GM18505 (cell line): ENCODE data around the gene TVP23A.
"Not testable (repeated sequence)": the region's sequence is repeated elsewhere in the genome, so short reads cannot be mapped to it uniquely, and the experiment has no call there.

Source experiments
- ATAC-seq: cut with Tn5 transposase; IDR thresholded peaks from one replicate; pipeline ENCODE4 v1.9.1; 2021; ENCODE audit not compliant: unreplicated experiment
- POLR2A ChIP-seq: IDR thresholded peaks from 4 replicates; pipeline ENCODE4 v1.6.1; 2011; ENCODE audit warnings: borderline replicate concordance; ENCODE audit not compliant: insufficient read depth, insufficient read length; ENCODE audit errors: extremely low read depth

TVP23A gene

GRCh38 chr16:10806698-10807097 lies 11.9 kb downstream of the TVP23A start:
- TF ChIP-seq POLR2A = no peak
- ATAC-seq = no peak

GRCh38 chr16:10805334-10805733 lies 13.3 kb downstream of the TVP23A start:
- no peak for ATAC-seq

GRCh38 chr16:10799736-10800135 lies 18.9 kb downstream of the TVP23A start:
- no peak for TF ChIP-seq POLR2A
- no peak for ATAC-seq

More at GRCh38 chr16:10805334-10805733, 13.3 kb downstream of the TVP23A start:
- TF ChIP-seq POLR2A = no peak

DNA sequence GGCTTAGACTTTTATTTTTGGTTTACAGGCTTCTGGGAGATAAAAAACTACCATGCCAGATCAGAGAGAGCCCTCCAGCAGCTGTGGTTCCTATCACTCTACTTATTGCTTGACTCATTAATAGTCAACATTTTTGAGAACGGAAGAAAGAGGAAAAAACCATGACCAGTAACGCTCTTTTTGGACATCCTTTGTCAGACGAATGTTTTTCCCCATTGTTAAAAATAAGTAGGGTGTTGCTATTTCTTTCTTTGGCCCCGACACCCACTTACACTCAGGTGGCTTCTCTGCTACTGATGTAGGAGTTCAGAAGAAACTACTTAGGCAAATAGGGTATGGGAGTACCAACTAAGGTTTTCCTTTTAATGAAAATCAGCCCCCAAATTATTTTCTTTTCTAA lies 27.5 kb downstream of the TVP23A start:
- ATAC-seq = no peak
- TF ChIP-seq POLR2A = no peak

DNA sequence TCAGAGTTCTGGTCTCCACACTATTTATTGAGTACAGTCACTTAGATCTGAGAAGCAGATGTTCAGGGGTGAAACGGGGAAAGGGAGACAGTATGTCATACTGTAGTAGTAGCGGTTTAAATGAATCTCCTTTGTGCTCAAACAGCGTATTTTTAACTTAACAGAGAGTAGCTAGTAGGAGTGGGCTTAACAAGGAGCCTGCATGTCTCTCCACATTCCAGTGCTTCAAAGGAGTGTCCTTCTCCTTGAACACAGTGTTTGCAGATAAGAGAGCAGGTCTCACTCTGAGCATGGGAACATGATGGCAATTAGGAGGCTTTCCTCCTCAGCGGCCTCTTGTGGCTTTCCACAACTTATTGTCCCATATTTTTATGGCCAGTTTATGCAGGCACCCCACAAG lies 30.0 kb downstream of the TVP23A start:
- not testable (repeated sequence) for ATAC-seq

DNA sequence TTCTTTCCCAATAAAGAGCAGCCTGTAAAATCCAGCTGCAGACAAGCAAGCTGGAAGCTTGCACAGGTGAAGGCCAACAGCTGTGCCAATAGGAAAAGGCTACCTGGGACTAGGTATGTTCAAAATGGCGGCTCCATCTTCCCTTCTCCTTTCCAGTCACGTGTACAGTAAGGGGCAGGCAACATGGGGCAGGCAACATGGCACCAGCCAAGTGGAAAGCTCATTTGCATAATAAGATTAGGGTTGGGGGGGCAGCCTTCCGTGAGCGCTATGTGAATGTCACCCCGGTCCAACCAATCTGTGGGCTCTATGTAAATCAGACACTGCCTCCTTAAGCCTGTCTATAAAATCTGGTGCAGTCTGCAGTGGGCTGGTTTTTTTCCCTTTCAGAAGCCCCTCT lies 31.3 kb downstream of the TVP23A start:
- no peak for ATAC-seq
- no peak for TF ChIP-seq POLR2A

- TF ChIP-seq POLR2A = no peak
- no peak for ATAC-seq
These were observed 36.0 kb downstream of the TVP23A start for GRCh38 chr16:10782628-10783027.

DNA sequence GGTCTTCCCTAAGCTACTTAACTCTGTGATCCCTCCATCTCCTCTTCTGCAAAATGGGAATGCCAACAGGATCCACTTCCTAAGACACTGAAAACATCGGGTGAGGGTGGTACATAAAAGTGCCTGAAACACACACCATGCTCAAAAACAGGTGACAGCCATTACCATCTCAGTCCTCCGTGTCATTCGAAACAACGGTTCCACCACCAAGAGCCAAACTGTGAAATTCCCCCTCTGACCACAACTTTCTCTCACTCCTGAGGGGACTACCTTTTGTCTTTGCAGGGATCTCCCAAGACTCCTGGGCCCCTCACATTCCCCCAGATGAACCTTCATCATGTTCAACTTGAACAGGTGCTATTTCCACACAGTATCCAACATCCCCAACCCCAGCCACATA lies 38.0 kb downstream of the TVP23A start:
- TF ChIP-seq POLR2A = no peak
- ATAC-seq = no peak

DNA sequence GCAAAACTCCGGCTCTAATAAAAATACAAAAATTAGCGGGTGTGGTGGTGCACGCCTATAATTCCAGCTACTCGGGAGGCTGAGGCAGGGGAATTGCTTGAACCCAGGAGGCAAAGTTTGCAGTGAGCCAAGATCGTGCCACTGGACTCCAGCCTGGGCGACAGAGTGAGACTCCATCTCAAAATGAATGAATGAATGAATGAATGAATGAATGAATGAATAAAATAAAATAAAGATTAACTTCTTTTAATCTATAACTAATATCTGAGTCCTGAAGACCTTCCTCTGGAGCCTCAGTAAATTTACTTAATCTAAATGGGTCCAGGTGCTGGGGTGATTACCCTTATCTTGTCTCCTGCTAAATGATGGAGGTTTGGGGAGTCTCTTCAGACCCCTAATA lies 38.7 kb downstream of the TVP23A start:
- not testable (repeated sequence) for ATAC-seq

GRCh38 chr16:10777356-10777755 lies 41.2 kb downstream of the TVP23A start:
- TF ChIP-seq POLR2A = no peak
- no peak for ATAC-seq

GRCh38 chr16:10776923-10777322 lies 41.7 kb downstream of the TVP23A start:
- ATAC-seq = not testable (repeated sequence)

DNA sequence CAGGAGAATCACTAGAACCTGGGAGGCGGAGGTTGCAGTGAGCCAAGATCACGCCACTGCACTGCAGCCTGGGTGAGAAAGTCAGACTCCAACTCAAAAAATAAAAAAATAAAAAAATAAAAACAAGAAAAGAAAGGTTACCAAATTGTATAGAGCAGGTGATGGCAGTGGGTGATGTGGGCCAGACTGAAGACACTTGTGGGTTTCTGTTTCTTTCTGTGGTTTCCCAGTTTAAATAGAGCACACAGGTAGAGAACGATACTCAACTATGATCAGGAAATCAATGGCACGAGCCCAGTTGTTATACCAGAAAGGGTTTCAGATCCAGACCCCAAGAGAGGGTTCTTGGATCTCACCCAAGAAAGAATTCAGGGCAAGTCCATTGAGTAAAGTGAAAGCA lies 42.3 kb downstream of the TVP23A start:
- ATAC-seq = peak; percentile 78
- TF ChIP-seq POLR2A = no peak

DNA sequence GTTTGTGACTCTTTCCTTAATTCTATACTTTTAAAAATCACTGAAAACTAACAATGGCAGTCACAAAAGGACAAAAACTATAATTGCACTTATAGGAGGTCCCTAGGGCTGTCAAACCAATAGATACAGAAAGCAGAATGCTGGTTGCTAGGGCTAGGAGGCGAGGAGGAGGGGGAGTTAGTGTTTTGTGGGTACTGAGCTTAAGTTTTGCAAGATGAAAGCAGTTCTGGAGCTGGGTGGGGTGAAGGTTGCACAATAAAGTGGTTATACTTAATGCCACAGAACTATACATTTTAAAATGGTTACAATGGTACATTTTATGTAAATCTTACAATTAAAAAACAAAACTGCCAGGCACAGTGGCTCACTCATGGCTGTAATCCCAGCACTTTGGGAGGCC lies 47.7 kb downstream of the TVP23A start:
- ATAC-seq = no peak
- TF ChIP-seq POLR2A = no peak

DNA sequence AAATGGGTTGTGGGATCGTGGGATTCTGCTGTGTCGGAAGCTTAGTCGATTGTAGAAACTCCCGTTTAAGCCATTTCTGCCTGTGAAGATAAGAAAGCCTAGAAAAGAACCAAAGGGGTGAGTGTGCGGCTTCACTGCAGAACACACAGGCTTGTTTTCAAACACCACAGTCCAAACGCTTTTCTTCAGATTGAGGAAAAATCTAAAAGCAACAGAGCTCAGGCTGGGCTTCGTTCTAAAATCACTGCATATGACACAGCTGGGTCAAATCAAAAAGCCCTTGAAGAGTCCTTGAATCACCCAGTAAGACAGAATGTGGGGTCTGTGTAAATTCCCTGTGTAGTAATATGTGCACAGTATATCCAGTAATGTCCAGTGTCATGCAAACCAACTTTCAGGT lies 49.2 kb downstream of the TVP23A start:
- no peak for TF ChIP-seq POLR2A
- no peak for ATAC-seq

DNA sequence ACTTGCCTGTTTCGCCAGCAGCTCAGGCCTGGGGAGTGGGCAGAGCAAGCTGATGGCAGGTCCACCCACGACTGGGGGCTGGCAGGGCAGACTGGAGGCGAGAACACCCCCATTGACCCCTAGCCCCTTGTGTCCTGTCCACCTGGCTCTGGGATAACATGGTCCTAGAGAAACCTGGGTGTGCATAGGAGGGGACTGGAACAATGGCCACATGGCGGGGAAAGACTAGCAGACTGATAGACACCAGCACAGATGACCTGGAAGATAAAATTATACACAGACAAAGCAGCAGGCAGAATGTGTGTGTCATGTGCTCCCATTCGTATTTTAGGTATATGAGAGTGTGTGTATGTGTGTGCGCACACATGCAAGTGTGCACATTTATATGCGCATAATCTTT lies 51.5 kb downstream of the TVP23A start:
- no peak for ATAC-seq

DNA sequence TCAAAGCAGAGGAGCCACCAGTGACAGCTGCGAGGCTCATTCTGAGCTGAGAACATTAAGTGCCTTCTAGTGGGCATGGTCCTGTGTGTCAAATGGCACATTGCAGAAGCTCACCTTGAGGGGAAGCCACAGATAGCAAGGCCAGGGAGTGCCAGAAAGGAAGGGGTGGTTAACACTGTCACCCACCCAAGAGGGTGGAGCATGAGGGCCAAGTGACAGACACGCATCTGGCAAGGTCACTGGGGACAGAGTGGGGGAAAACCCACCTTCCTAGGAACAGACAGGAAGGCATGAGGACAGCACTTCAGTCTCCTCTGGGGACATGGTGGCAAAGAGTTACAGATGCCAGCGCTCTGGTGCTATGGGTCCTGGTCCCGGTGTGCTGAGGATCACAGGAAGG lies 52.8 kb downstream of the TVP23A start:
- TF ChIP-seq POLR2A = no peak
- ATAC-seq = no peak

More for the DNA sequence above, 51.5 kb downstream of the TVP23A start:
- TF ChIP-seq POLR2A = no peak
